GM06990 (cell line): ENCODE results near the gene ZNHIT6.

Source experiments
- DNase-seq: peaks from one replicate; pipeline ENCODE4 v3.0.0-alpha.2; 2011; ENCODE audit not compliant: insufficient read length; ENCODE audit errors: extremely low read depth
- H3K27me3 ChIP-seq: replicated peaks from 2 replicates; pipeline ENCODE4 v1.6.0; 2011; ENCODE audit warnings: low read length; ENCODE audit not compliant: control insufficient read depth, insufficient read depth
- H3K36me3 ChIP-seq: 2 replicates; pipeline ENCODE4 v1.5.1; 2011; ENCODE audit warnings: low read length; ENCODE audit not compliant: control insufficient read depth, insufficient read depth
- H3K4me3 ChIP-seq: replicated peaks from 2 replicates; pipeline ENCODE4 v1.5.1; 2011; ENCODE audit warnings: low read depth, mild to moderate bottlenecking, control low read depth, low read length
- CTCF ChIP-seq: IDR thresholded peaks from 2 replicates; pipeline ENCODE4 v1.5.1; 2011; ENCODE audit warnings: low read length, control low read depth, mild to moderate bottlenecking, inconsistent platforms; ENCODE audit not compliant: insufficient read depth, poor library complexity, severe bottlenecking

Gene ZNHIT6

GRCh38 chr1:85707990-85708828 lies at the start of gene ZNHIT6:
Gene ZNHIT6, minus strand, starts transcription at chr1:85708433. Its CDS starts 149 bp downstream, at chr1:85708284.
- Histone ChIP-seq H3K4me3 (peak within 1 kb of the TSS; percentile 85), H3K27me3 (no peaks in the 10 kb centered on the region), H3K36me3 (peaks cover 1% of the 10 kb centered on the region; the same call in 1 of the 2 replicates)
- peak; percentile 85 for DNase-seq
- TF ChIP-seq CTCF: peak; percentile 21

- no peak for DNase-seq
- TF ChIP-seq CTCF: no peak
- Histone ChIP-seq H3K36me3 (no peaks in the 10 kb centered on the region), H3K4me3 (no peak overlapping the region), H3K27me3 (no peaks in the 10 kb centered on the region)
Measured at GRCh38 chr1:85756864-85757263, 48.6 kb upstream of the ZNHIT6 start.

GRCh38 chr1:85748120-85748519 lies 39.9 kb upstream of the ZNHIT6 start:
- no peak for DNase-seq
- no peak for TF ChIP-seq CTCF
- Histone ChIP-seq H3K27me3 (no peaks in the 10 kb centered on the region), H3K4me3 (no peak overlapping the region), H3K36me3 (no peaks in the 10 kb centered on the region)

GRCh38 chr1:85746777-85747176 lies 38.5 kb upstream of the ZNHIT6 start:
- H3K36me3 ChIP-seq: no peaks in the 10 kb centered on the region
- H3K4me3 ChIP-seq: no peak overlapping the region
- TF ChIP-seq CTCF: no peak
- no peaks in the 10 kb centered on the region for H3K27me3 ChIP-seq
- DNase-seq: no peak

GRCh38 chr1:85743814-85744213 lies 35.6 kb upstream of the ZNHIT6 start:
- no peak for TF ChIP-seq CTCF
- Histone ChIP-seq H3K4me3 (no peak overlapping the region), H3K36me3 (no peaks in the 10 kb centered on the region), H3K27me3 (no peaks in the 10 kb centered on the region)
- DNase-seq: no peak
